AG10803 (cell line): Measurements from ENCODE around the gene GRIN2C.

ENCODE experiments used
- DNase-seq: peaks from one replicate; pipeline ENCODE4 v3.0.0; 2010; ENCODE audit warnings: low read depth
- H3K4me3 ChIP-seq: 2 replicates; pipeline ENCODE4 v1.5.1; 2011; ENCODE audit warnings: mild to moderate bottlenecking, low read length, control low read depth
- TF ChIP-seq, protein P1 (sequence below): conservative IDR thresholded peaks from 2 replicates; pipeline ENCODE4 v1.5.1; 2011; ENCODE audit warnings: mild to moderate bottlenecking, low read length, control low read depth, inconsistent platforms

GRIN2C gene

DNA sequence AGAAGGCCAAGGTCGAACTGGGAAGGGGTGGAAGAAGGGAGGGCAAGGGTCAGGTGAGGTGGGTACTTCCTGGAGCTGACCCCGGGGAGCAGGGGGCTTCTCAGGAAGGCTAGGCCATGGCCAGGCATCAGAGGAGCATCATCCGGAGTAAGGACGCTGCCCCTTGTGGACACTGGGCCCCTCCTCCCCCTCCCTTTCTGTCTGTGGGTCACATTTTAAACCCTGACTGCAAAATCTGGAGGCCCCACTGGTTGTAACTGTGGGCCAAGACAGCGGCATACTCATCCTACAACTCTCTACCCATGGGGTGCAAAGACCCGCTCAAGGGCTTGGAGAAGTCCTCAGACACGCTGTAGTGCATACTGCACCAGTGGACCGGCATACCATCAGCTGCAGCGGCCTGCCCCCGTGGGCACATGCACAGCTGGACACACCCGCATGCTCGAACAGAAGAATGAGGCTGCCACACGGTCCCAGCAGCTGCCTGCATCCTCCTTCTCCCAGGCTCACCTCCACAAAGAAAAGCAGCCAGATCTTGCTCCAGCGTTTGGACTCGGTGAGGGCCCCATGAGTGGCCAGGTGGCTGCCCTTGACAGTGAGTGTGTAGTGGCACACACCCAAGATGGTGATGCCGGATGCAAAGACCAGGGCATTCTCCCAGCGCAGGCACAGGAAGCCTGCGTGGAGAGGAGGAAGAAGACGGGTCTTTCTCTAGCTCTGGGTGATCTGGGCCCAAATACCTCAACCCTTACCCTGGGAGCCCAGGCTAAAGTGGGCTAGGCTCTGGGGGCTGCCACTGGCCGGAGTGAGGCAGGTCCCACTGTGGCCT is 32.5 kb upstream of the GRIN2C start:
- TF ChIP-seq, protein P1, sequence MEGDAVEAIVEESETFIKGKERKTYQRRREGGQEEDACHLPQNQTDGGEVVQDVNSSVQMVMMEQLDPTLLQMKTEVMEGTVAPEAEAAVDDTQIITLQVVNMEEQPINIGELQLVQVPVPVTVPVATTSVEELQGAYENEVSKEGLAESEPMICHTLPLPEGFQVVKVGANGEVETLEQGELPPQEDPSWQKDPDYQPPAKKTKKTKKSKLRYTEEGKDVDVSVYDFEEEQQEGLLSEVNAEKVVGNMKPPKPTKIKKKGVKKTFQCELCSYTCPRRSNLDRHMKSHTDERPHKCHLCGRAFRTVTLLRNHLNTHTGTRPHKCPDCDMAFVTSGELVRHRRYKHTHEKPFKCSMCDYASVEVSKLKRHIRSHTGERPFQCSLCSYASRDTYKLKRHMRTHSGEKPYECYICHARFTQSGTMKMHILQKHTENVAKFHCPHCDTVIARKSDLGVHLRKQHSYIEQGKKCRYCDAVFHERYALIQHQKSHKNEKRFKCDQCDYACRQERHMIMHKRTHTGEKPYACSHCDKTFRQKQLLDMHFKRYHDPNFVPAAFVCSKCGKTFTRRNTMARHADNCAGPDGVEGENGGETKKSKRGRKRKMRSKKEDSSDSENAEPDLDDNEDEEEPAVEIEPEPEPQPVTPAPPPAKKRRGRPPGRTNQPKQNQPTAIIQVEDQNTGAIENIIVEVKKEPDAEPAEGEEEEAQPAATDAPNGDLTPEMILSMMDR: no peak
- no peak for DNase-seq
- no peak overlapping the region for H3K4me3 ChIP-seq

DNA sequence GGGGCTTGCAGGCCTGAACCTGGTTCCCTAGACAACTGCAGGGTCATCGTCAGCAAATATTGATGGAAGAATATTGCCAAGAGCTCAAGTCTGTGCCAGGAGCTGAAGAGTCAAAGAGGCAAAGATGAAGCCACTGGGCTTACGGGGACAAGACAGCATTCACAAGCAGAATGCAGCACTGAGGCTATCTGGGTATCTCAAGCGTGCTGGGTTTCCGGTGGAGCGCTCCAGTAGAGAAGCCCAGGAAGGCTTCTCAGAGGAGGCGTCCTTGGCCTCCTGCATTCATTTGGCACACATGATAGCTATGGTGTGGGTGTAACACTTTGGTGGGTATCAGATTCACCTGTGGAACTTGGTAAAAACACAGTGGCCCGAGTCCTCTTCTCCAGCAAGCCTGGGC is 30.9 kb upstream of the GRIN2C start:
- TF ChIP-seq, protein P1: no peak
- H3K4me3 ChIP-seq: no peak overlapping the region
- DNase-seq: no peak

DNA sequence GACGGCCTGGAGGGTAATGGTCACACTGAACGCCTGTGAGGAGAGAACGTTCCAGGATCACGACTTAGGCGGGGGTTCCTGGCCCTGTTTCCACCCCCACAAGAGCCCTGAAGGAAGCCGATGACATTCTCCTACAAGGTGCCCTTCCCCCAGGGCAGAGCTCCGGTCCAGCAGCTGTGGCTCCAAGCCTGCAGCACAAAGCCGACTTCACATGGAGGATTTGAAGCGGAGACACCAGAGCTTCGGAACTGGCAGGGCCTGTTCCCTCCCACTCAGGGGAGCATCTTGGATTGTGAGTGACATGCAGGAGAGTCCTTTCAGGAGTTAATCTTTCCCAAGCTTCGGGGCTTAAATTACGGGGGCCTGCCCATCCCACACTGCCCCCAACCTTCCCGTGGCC is 28.8 kb upstream of the GRIN2C start:
- no peak for DNase-seq
- TF ChIP-seq, protein P1: no peak
- H3K4me3 ChIP-seq: no peak overlapping the region

DNA sequence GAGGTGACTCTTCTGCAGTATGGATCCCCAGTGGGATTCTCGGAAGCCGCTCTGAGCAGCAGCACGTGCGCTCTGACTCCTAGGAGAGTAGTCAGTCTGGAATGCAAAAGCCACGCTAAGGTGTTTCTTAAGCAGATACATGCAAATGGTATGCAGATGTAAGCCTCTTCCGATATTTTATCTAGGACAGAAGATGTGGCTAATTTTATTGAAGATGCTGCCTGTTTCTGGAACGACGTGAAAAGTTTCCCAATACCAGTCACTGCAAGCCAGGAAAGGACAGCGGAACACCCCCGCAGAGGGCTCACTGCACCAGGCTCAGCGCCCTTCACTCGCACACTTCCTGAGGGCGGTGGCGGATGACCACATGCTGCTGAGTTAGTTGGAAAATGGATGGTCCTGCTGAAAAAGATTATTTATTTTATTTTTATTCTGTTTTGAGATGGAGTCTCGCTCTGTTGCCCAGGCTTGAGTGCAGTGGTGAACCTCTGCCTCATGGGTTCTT is 23.6 kb upstream of the GRIN2C start:
- H3K4me3 ChIP-seq: no peak overlapping the region
- DNase-seq: no peak
- TF ChIP-seq, protein P1: no peak

DNA sequence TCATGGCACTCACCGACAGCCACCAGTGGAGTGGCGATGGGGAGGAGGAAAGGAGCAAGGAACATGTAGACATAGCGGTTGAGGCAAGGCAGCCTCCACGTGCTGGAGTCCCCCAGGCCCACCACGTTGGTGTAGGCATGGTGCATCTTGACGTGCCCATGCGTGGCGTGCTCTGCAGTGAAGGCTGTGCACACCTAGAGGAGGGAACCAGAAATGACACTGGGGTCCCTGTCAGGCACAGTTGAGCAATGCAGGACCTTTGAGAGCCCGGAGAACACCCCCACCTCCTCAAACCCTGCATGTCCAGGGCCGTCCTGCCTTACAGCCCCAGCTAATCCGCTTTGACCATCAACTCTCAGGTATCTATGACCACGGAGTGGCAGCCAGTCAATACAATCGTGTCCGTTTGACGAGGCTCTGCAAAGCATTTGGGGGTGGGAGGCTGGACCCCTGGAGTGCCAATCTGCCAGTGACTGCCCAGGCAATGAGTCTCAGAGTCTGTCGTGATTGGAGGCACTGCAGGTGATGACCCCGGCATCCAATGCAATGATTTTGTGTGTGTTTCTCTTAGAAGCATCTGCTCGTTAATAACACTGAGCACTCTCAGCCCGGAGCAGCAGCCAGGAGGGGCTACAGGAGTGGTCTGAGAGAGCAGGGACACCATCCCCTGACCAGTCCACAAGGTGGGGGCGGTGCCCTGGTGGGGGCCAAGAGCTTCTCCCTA is 23.0 kb upstream of the GRIN2C start:
- TF ChIP-seq, protein P1: no peak
- DNase-seq: no peak
- no peak overlapping the region for H3K4me3 ChIP-seq

DNA sequence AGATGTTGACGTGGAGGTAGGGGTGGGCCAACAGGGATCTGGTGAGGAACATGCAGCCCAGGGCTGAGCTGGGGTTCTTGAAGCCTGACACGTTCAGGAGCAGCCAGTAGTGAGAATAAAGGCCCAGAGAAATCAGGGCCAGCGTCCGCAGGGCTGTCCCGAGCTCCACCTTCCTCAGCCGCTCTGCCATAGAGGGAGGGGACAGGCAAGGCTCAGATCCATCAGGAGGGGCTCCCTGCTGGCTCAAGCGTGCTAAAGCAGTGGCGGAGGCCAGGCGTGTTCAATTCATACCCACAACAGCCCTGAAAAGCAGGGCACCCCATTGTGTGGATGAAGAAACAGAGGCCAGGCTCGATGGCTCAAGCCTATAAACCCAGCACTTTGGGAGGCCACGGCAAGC is 21.4 kb upstream of the GRIN2C start:
- no peak overlapping the region for H3K4me3 ChIP-seq
- DNase-seq: no peak
- TF ChIP-seq, protein P1: no peak

DNA sequence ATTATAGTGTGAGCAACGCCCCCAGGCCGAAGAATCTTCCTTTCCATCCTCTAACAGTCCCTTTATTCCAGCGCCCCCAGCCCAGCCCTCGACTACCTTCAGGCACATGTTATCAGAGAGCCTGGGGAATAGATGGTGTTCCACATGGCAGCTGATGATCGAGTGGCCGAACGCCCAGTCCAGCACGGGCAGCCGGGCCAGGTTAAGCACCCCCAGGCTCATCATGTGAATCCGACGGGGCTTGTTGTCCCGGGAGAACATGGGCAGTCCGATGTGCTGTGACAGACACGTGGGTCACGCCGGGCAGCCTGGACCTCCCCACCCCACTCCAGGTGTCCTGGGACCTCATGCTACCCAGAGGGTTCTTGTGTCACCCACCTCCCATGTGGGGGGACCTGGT is 19.6 kb upstream of the GRIN2C start:
- DNase-seq: no peak
- TF ChIP-seq, protein P1: no peak
- H3K4me3 ChIP-seq: no peak overlapping the region
